H9 (cell line): Measurements from ENCODE around the gene MSL2. TPM values are rescaled to one million over a fixed set of nuclear protein-coding genes. Genes with fewer than 3 reads are reported as not detected.
A peak's percentile ranks its signal among the peaks of the same experiment; 100 is the strongest.

Experiments
- DNase-seq: peaks from one replicate; pipeline ENCODE4 v3.0.0-alpha.2; 2017
- H2AFZ ChIP-seq: one replicate; pipeline ENCODE4 v1.6.1; 2013; ENCODE audit warnings: mild to moderate bottlenecking, low read length, control low read depth, moderate library complexity
- H2AK5ac ChIP-seq: 2 replicates; pipeline ENCODE4 v1.6.1; 2013; ENCODE audit warnings: low read length, control low read depth, mixed read lengths; ENCODE audit not compliant: insufficient read length
- H2BK120ac ChIP-seq: one replicate; pipeline ENCODE4 v1.6.1; 2013; ENCODE audit warnings: low read depth, mild to moderate bottlenecking, low read length, control low read depth, inconsistent platforms; ENCODE audit not compliant: poor library complexity, severe bottlenecking
- H2BK12ac ChIP-seq: 2 replicates; pipeline ENCODE4 v1.6.1; 2013; ENCODE audit warnings: low read length, control low read depth, mixed read lengths, low read depth; ENCODE audit not compliant: insufficient read length
- H2BK15ac ChIP-seq: 2 replicates; pipeline ENCODE4 v1.6.1; 2013; ENCODE audit warnings: low read depth, low read length, control low read depth
- H2BK20ac ChIP-seq: one replicate; pipeline ENCODE4 v1.6.1; 2013; ENCODE audit warnings: low read depth, mild to moderate bottlenecking, low read length, control low read depth, inconsistent platforms; ENCODE audit not compliant: poor library complexity, severe bottlenecking
- H2BK5ac ChIP-seq: 2 replicates; pipeline ENCODE4 v1.6.1; 2013; ENCODE audit warnings: low read length, control low read depth, mixed read lengths; ENCODE audit not compliant: insufficient read length
- H3K14ac ChIP-seq: 2 replicates; pipeline ENCODE4 v1.6.1; 2013; ENCODE audit warnings: low read length, control low read depth; ENCODE audit not compliant: insufficient read depth
- H3K18ac ChIP-seq: 2 replicates; pipeline ENCODE4 v1.6.1; 2013; ENCODE audit warnings: low read depth, mild to moderate bottlenecking, mixed read lengths, low read length, control low read depth; ENCODE audit not compliant: insufficient read length
- H3K23ac ChIP-seq: 2 replicates; pipeline ENCODE4 v1.6.1; 2013; ENCODE audit warnings: low read length, control low read depth, mixed read lengths, low read depth; ENCODE audit not compliant: insufficient read length
- H3K23me2 ChIP-seq: 2 replicates; pipeline ENCODE4 v1.6.1; 2013; ENCODE audit warnings: low read depth, mild to moderate bottlenecking, mixed read lengths, low read length, control low read depth; ENCODE audit not compliant: insufficient read length, poor library complexity, severe bottlenecking
- H3K27ac ChIP-seq: 2 replicates; pipeline ENCODE4 v1.5.1; 2013; ENCODE audit warnings: low read length, control low read depth, mixed read lengths, low read depth; ENCODE audit not compliant: insufficient read length
- H3K27me3 ChIP-seq: 2 replicates; pipeline ENCODE4 v1.6.1; 2013; ENCODE audit warnings: low read length, control low read depth, inconsistent platforms; ENCODE audit not compliant: insufficient read depth
- H3K4ac ChIP-seq: 2 replicates; pipeline ENCODE4 v1.6.1; 2013; ENCODE audit warnings: low read depth, mild to moderate bottlenecking, control low read depth, inconsistent platforms, low read length, moderate library complexity
- H3K4me1 ChIP-seq: 2 replicates; pipeline ENCODE4 v1.6.1; 2013; ENCODE audit warnings: low read length, control low read depth, inconsistent platforms; ENCODE audit not compliant: insufficient read depth
- H3K4me2 ChIP-seq: 2 replicates; pipeline ENCODE4 v1.6.1; 2013; ENCODE audit warnings: low read length, control low read depth, mixed read lengths; ENCODE audit not compliant: insufficient read length, insufficient read depth
- H3K56ac ChIP-seq: 2 replicates; pipeline ENCODE4 v1.6.1; 2013; ENCODE audit warnings: low read depth, mild to moderate bottlenecking, mixed read lengths, low read length, control low read depth; ENCODE audit not compliant: insufficient read length
- H3K79me1 ChIP-seq: 2 replicates; pipeline ENCODE4 v1.6.1; 2013; ENCODE audit warnings: low read depth, mild to moderate bottlenecking, moderate library complexity, low read length, control low read depth, inconsistent platforms; ENCODE audit not compliant: insufficient read depth, poor library complexity, severe bottlenecking
- H3K79me2 ChIP-seq: 2 replicates; pipeline ENCODE4 v1.6.1; 2013; ENCODE audit warnings: low read length, control low read depth, inconsistent platforms; ENCODE audit not compliant: insufficient read depth
- H3K9ac ChIP-seq: 2 replicates; pipeline ENCODE4 v1.6.1; 2013; ENCODE audit warnings: low read length, control low read depth, mixed read lengths; ENCODE audit not compliant: insufficient read length; ENCODE audit errors: extremely low read depth
- H3K9me3 ChIP-seq: one replicate; pipeline ENCODE4 v1.6.1; 2013; ENCODE audit warnings: low read depth, low read length, inconsistent platforms; ENCODE audit not compliant: control insufficient read depth
- H3T11ph ChIP-seq: one replicate; pipeline ENCODE4 v1.6.1; 2013; ENCODE audit warnings: mild to moderate bottlenecking, low read length, control low read depth, inconsistent platforms
- H4K20me1 ChIP-seq: one replicate; pipeline ENCODE4 v1.6.1; 2013; ENCODE audit not compliant: control insufficient read depth, insufficient read length, insufficient read depth
- H4K5ac ChIP-seq: 2 replicates; pipeline ENCODE4 v1.6.1; 2013; ENCODE audit warnings: low read depth, mild to moderate bottlenecking, mixed read lengths, low read length, control low read depth; ENCODE audit not compliant: insufficient read length
- H4K8ac ChIP-seq: replicated peaks from 2 replicates; pipeline ENCODE4 v1.6.1; 2013; ENCODE audit warnings: low read length, control low read depth, mixed read lengths, low read depth; ENCODE audit not compliant: insufficient read length
- H4K91ac ChIP-seq: 2 replicates; pipeline ENCODE4 v1.6.1; 2013; ENCODE audit warnings: low read depth, mild to moderate bottlenecking, moderate library complexity, mixed read lengths, low read length, control low read depth; ENCODE audit not compliant: insufficient read length
- H3K27ac Mint-ChIP-seq, 3 experiments: 2 replicates in 2 of 3; 3 replicates in 1 of 3; pipeline ENCODE4 v1.8.0; 2020 to 2021; ENCODE audit warnings: mixed read lengths in 3 of 3, mild to moderate bottlenecking in 1 of 3, moderate library complexity in 1 of 3
- H3K27me3 Mint-ChIP-seq: 2 replicates; pipeline ENCODE4 v1.8.0; 2021; ENCODE audit warnings: low read depth, mild to moderate bottlenecking, moderate library complexity, mixed read lengths
- H3K36me3 Mint-ChIP-seq, 3 experiments: 2 replicates in 2 of 3; 3 replicates in 1 of 3; pipeline ENCODE4 v1.8.0; 2020 to 2021; ENCODE audit warnings: low read depth in 3 of 3, mixed read lengths in 3 of 3; ENCODE audit not compliant: insufficient read depth in 1 of 3
- H3K4me1 Mint-ChIP-seq, 2 experiments: 2 replicates each; pipeline ENCODE4 v1.8.0; 2020; ENCODE audit warnings: mixed read lengths in 2 of 2
- H3K4me3 Mint-ChIP-seq, 2 experiments: 2 replicates in 1 of 2; 3 replicates in 1 of 2; pipeline ENCODE4 v1.8.0; 2020 to 2021; ENCODE audit warnings: mild to moderate bottlenecking in 2 of 2, mixed read lengths in 2 of 2, moderate library complexity in 1 of 2
- H3K9me3 Mint-ChIP-seq, 2 experiments: 2 replicates in 1 of 2; 3 replicates in 1 of 2; pipeline ENCODE4 v1.8.0; 2020; ENCODE audit warnings: mild to moderate bottlenecking in 2 of 2, mixed read lengths in 2 of 2, moderate library complexity in 1 of 2
- CTCF ChIP-seq: fragments of 200-600 bp; sonication (generic); conservative IDR thresholded peaks from 3 replicates; pipeline ENCODE4 v1.8.0; 2021; ENCODE audit warnings: antibody characterized with exemption, mild to moderate bottlenecking
- WGBS: extraction: QIAGEN DNeasy Blood & Tissue Kit; methylation state at CpG from one replicate; pipeline ENCODE4 v1.1.7; 2013; ENCODE audit warnings: missing lambda C conversion rate, low lambda C conversion rate, mixed read lengths; ENCODE audit not compliant: insufficient read length; ENCODE audit errors: extremely low coverage; 5-methylcytosine and 5-hydroxymethylcytosine counted together
- total RNA-seq: library from RNA; stranded (reverse); gene quantifications from 2 replicates; pipeline ENCODE4 v1.2.1, GENCODE V29; 2021

MSL2 gene
- total RNA-seq, 1 experiment from 2014 or later, result 42.7 TPM

- no peak for TF ChIP-seq CTCF
- WGBS, result no CpG with 5 or more reads among the region's 4 CpGs
- Histone ChIP-seq H3K4me1 (no peaks in the 10 kb centered on the region), H3K27ac (no peak overlapping the region), H2BK12ac (no peak overlapping the region), H3T11ph (no peak overlapping the region), H4K8ac (no peak overlapping the region), H2AFZ (no peak overlapping the region), H3K79me1 (no peaks in the 10 kb centered on the region), H2BK120ac (no peak overlapping the region), H3K9me3 (no peaks in the 10 kb centered on the region), H4K20me1 (no peaks in the 10 kb centered on the region), H4K91ac (no peak overlapping the region), H3K9ac (no peak overlapping the region), H3K4ac (no peak overlapping the region), H2AK5ac (no peak overlapping the region), H2BK15ac (no peak overlapping the region), H4K5ac (no peak overlapping the region), H3K27me3 (no peaks in the 10 kb centered on the region), H3K4me2 (no peak overlapping the region), H3K79me2 (no peaks in the 10 kb centered on the region), H3K23me2 (no peaks in the 10 kb centered on the region), H3K14ac (no peak overlapping the region), H3K18ac (no peak overlapping the region), H3K56ac (no peak overlapping the region), H2BK5ac (no peak overlapping the region), H3K23ac (no peak overlapping the region), H2BK20ac (no peak overlapping the region)
- H3K4me1 Mint-ChIP-seq, result no peaks in the 10 kb centered on the region
- no peaks in the 10 kb centered on the region for H3K9me3 Mint-ChIP-seq
- peaks cover 0 to 6% (median 3%) of the 10 kb centered on the region in 3 experiments; a peak in 6 of 7 replicates for H3K36me3 Mint-ChIP-seq
- H3K27me3 Mint-ChIP-seq, result no peaks in the 10 kb centered on the region
- H3K4me3 Mint-ChIP-seq, result no peak overlapping the region
- peak overlapping the region in 1 of 3 experiments; percentile 15; a peak in 1 of 7 replicates for H3K27ac Mint-ChIP-seq
- no peak for DNase-seq
These were observed 91.1 kb downstream of the MSL2 start for GRCh38 chr3:136105044-136105443.

Other genes starting within 250 kb of the MSL2 start
- gene PPP2R3A, start 230.6 kb downstream of the MSL2 start, total RNA-seq, result 12.4 and 12.6 TPM in 2 replicates
- 65.6 and 68.9 TPM in 2 replicates for gene PCCB, start 54.0 kb upstream of the MSL2 start, total RNA-seq